ENCODE measurements around the gene ERC2. TPM values are rescaled to one million over a fixed set of nuclear protein-coding genes. Genes with fewer than 3 reads are reported as not detected.

The ERC2 gene
- total RNA-seq, 3 donors from 2014 or later (not counting 1 experiment from before 2014, with no cell fraction given): not detected

DNA sequence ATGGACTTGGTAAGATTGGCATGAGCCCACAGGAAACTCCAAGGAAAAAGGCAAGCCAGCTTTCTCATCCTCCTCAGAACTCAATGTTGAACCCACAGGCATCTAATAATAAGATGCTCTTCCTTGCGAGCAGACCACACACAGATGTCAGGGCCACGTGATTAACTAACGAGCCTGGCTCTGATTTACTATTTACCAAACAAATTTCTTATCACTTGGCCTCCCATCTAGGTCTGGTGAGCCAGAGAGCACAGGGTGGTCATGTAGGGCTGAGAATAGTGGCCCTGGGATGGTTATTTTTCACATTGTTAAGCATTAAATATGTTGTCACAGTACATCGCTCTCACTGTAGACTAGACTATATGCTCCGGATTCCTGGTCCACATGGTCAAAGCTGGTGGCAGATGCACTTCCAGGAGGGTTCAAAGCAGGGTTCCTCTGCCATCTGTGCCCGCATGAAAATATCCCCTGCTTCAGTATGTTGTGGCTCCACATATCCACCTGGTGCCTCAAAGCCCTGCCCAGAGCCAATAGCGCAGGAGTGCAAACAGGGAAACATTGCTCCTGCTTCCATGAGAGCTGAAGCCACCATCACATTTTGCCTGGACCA lies 508.7 kb downstream of the ERC2 start:
- H3K36me3 Mint-ChIP-seq: no peaks in the 10 kb centered on the region

GRCh38 chr3:55958605-55959004 lies 509.7 kb downstream of the ERC2 start:
- no peak overlapping the region for H3K27ac ChIP-seq (ENCODE audit: low read length)
- ATAC-seq (peak in 1 of 3 donors; percentile 5), DNase-seq (no peak)
- no peaks in the 10 kb centered on the region for H3K9me3 ChIP-seq (ENCODE audit: control insufficient read depth, insufficient read depth, low read length)
- no peak overlapping the region for H3K4me3 ChIP-seq (ENCODE audit: low read length)
- intact Hi-C loops (cut with micrococcal nuclease): no loop called here
- H3K4me1 ChIP-seq (ENCODE audit: control insufficient read depth, insufficient read depth, low read length): no peaks in the 10 kb centered on the region
- Mint-ChIP-seq H3K9me3 (peaks cover 0 to 6% of the 10 kb centered on the region in 2 donors), H3K27ac (no peak overlapping the region), H3K36me3 (no peaks in the 10 kb centered on the region), H3K4me1 (no peaks in the 10 kb centered on the region), H3K27me3 (ENCODE audit: low read depth in 2 of 2) (no peaks in the 10 kb centered on the region), H3K4me3 (no peak overlapping the region)
- no peaks in the 10 kb centered on the region for H3K36me3 ChIP-seq (ENCODE audit: control insufficient read depth, insufficient read depth, low read length)
- no peaks in the 10 kb centered on the region for H3K27me3 ChIP-seq (ENCODE audit: control insufficient read depth, insufficient read depth, low read length)
- WGBS (ENCODE audit: insufficient coverage): 91% methylated on average over 8 of the region's 8 CpGs
- TF ChIP-seq, protein P1, sequence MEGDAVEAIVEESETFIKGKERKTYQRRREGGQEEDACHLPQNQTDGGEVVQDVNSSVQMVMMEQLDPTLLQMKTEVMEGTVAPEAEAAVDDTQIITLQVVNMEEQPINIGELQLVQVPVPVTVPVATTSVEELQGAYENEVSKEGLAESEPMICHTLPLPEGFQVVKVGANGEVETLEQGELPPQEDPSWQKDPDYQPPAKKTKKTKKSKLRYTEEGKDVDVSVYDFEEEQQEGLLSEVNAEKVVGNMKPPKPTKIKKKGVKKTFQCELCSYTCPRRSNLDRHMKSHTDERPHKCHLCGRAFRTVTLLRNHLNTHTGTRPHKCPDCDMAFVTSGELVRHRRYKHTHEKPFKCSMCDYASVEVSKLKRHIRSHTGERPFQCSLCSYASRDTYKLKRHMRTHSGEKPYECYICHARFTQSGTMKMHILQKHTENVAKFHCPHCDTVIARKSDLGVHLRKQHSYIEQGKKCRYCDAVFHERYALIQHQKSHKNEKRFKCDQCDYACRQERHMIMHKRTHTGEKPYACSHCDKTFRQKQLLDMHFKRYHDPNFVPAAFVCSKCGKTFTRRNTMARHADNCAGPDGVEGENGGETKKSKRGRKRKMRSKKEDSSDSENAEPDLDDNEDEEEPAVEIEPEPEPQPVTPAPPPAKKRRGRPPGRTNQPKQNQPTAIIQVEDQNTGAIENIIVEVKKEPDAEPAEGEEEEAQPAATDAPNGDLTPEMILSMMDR (IDR thresholded peaks at IDR 0.05): no peak

More for the DNA sequence above, 508.7 kb downstream of the ERC2 start:
- intact Hi-C loops (cut with micrococcal nuclease): no loop called here
- Histone ChIP-seq H3K4me1 (ENCODE audit: control insufficient read depth, insufficient read depth, low read length) (no peaks in the 10 kb centered on the region), H3K27me3 (ENCODE audit: control insufficient read depth, insufficient read depth, low read length) (no peaks in the 10 kb centered on the region), H3K4me3 (ENCODE audit: low read length) (no peak overlapping the region), H3K36me3 (ENCODE audit: control insufficient read depth, insufficient read depth, low read length) (no peaks in the 10 kb centered on the region), H3K9me3 (ENCODE audit: control insufficient read depth, insufficient read depth, low read length) (no peaks in the 10 kb centered on the region), H3K27ac (ENCODE audit: low read length) (no peak overlapping the region)
- TF ChIP-seq, protein P1 (IDR thresholded peaks at IDR 0.05): no peak
- ATAC-seq: no peak
- H3K4me1 Mint-ChIP-seq: no peaks in the 10 kb centered on the region
- WGBS (ENCODE audit: insufficient coverage): 95% methylated on average over 7 of the region's 7 CpGs
- no peaks in the 10 kb centered on the region for H3K27me3 Mint-ChIP-seq (ENCODE audit: low read depth in 2 of 2)
- H3K4me3 Mint-ChIP-seq: no peak overlapping the region
- DNase-seq: no peak
- no peak overlapping the region for H3K27ac Mint-ChIP-seq
- H3K9me3 Mint-ChIP-seq: peaks cover 0 to 6% of the 10 kb centered on the region in 2 donors

DNA sequence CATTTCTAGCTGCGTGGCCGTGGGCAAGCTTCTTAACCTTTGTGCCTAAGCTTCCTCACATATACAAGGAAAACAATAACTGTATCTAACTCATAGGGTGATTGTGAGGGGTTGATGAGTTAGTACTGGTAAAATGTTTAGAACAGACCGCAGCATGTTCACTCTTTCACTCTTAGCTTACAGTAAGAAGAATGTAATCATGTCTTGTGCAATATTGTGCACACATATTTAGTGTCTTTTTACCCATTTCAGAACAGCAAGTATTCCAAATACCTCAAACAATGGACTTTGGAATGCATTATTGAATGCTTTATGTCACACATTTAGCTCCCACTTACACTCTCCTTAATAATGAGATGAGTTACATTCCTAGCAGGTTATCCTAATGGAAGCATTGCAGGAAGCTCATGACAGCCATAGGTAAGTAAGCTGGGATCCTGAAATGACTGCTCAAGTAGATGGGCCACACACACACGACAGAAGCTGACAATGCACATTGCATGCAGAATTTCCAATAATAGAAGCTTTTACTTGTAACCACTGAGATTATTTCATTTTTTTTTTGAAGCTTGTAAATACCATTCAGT lies 512.3 kb downstream of the ERC2 start:
- H3K4me3 Mint-ChIP-seq: no peak overlapping the region
- H3K4me1 ChIP-seq (ENCODE audit: control insufficient read depth, insufficient read depth, low read length): no peaks in the 10 kb centered on the region
- peaks cover 0 to 3% of the 10 kb centered on the region in 2 donors for H3K9me3 Mint-ChIP-seq
- 57% methylated on average over 3 of the region's 4 CpGs for WGBS (ENCODE audit: insufficient coverage)
- TF ChIP-seq, protein P1 (IDR thresholded peaks at IDR 0.05): no peak
- H3K9me3 ChIP-seq (ENCODE audit: control insufficient read depth, insufficient read depth, low read length): no peaks in the 10 kb centered on the region
- intact Hi-C loops (cut with micrococcal nuclease): no loop called here
- no peaks in the 10 kb centered on the region for H3K36me3 ChIP-seq (ENCODE audit: control insufficient read depth, insufficient read depth, low read length)
- no peaks in the 10 kb centered on the region for H3K36me3 Mint-ChIP-seq
- no peaks in the 10 kb centered on the region for H3K4me1 Mint-ChIP-seq
- H3K27ac Mint-ChIP-seq: no peak overlapping the region
- no peaks in the 10 kb centered on the region for H3K27me3 ChIP-seq (ENCODE audit: control insufficient read depth, insufficient read depth, low read length)
- ATAC-seq (no peak), DNase-seq (no peak)
- H3K27me3 Mint-ChIP-seq (ENCODE audit: low read depth in 2 of 2): no peaks in the 10 kb centered on the region
- no peak overlapping the region for H3K27ac ChIP-seq (ENCODE audit: low read length)
- H3K4me3 ChIP-seq (ENCODE audit: low read length): no peak overlapping the region

DNA sequence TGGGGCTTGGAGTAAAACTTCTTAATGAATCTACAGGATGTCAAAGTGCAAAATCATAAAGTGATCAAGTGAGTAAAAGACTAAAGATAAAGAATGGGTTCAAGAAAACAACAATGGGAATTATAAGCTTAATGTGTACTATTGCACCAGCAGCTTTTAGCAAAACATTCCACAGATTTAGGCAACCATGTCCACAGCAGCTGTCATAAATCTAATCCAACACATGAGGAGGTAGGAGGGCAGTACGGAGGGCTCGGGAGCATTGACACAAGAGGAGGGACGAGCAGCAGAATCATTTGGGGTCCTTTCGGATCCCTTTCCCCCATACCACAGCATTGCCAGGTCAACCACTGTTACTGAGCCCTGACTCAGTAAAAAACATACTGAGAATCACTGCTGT lies 516.9 kb downstream of the ERC2 start:
- DNase-seq: no peak
- Histone ChIP-seq H3K27ac (ENCODE audit: low read length) (no peak overlapping the region), H3K36me3 (ENCODE audit: control insufficient read depth, insufficient read depth, low read length) (no peaks in the 10 kb centered on the region), H3K9me3 (ENCODE audit: control insufficient read depth, insufficient read depth, low read length) (no peaks in the 10 kb centered on the region), H3K4me3 (ENCODE audit: low read length) (no peak overlapping the region), H3K27me3 (ENCODE audit: control insufficient read depth, insufficient read depth, low read length) (no peaks in the 10 kb centered on the region), H3K4me1 (ENCODE audit: control insufficient read depth, insufficient read depth, low read length) (no peaks in the 10 kb centered on the region)
- no peak for ATAC-seq
- intact Hi-C loops (cut with micrococcal nuclease): no loop called here
- Mint-ChIP-seq H3K4me3 (no peak overlapping the region), H3K4me1 (no peaks in the 10 kb centered on the region), H3K9me3 (peaks cover 0 to 4% of the 10 kb centered on the region in 2 donors), H3K36me3 (no peaks in the 10 kb centered on the region), H3K27ac (no peak overlapping the region), H3K27me3 (ENCODE audit: low read depth in 2 of 2) (no peaks in the 10 kb centered on the region)
- WGBS (ENCODE audit: insufficient coverage): 83% methylated on average over 1 of the region's 4 CpGs
- TF ChIP-seq, protein P1 (IDR thresholded peaks at IDR 0.05): no peak

All from natural killer cell (primary cell).